ENCODE results near the gene ASB11. TPM values are rescaled to one million over a fixed set of nuclear protein-coding genes. Genes with fewer than 3 reads are reported as not detected.
"Not testable (repeated sequence)": the region's sequence is repeated elsewhere in the genome, so short reads cannot be mapped to it uniquely, and the experiment has no call there.

The ASB11 gene
- total RNA-seq, 6 donors from 2014 or later: 0.14 TPM; not detected in 5

GRCh38 chrX:15292861-15293260, 22.6 kb downstream of the ASB11 start:
- ATAC-seq (ENCODE audit: low FRiP score in 2 of 2) (no peak), DNase-seq (no peak)
- Histone ChIP-seq H3K36me3 (no peaks in the 10 kb centered on the region), H3K27ac (no peak overlapping the region), H3K9me3 (no peaks in the 10 kb centered on the region), H3K27me3 (no peaks in the 10 kb centered on the region), H3K4me3 (no peak overlapping the region), H3K4me1 (peaks cover 0 to under 1% (median under 1%) of the 10 kb centered on the region in 4 donors)
- 79% methylated on average over 3 of the region's 3 CpGs; no CpG with 5 or more reads in 1 of the 2 donors for WGBS, 2 donors
- TF ChIP-seq EP300 (IDR thresholded peaks at IDR 0.05) (no peak), POLR2AphosphoS5 (IDR thresholded peaks at IDR 0.05) (no peak), CTCF (IDR thresholded peaks at IDR 0.05) (no peak), POLR2A (IDR thresholded peaks at IDR 0.05) (no peak)

DNA sequence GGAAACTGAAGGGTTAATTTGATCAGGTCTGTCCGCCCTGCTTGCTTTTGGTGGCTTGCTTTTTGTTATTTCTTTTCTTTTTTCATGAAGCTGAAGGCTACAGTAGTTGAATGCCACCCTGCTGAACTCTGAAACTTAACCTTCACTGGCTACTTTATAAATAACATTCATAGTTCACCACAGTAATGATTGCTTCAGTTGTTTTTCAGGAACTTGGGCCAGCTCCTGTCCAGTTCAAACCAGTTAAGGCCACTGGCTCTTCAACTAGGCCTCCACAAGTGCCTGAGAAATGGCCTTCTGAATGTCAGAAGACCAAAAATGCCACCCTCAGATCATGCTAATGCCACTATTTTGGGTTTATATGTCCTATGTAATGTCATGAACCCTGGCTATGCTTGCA, 37.8 kb downstream of the ASB11 start:
- DNase-seq (no peak), ATAC-seq (ENCODE audit: low FRiP score in 2 of 2) (no peak)
- Histone ChIP-seq H3K4me3 (no peak overlapping the region), H3K27me3 (no peaks in the 10 kb centered on the region), H3K36me3 (no peaks in the 10 kb centered on the region), H3K9me3 (no peaks in the 10 kb centered on the region), H3K4me1 (no peaks in the 10 kb centered on the region), H3K27ac (no peak overlapping the region)
- no peak for TF ChIP-seq POLR2AphosphoS5 (IDR thresholded peaks at IDR 0.05)
- no peak for TF ChIP-seq CTCF (IDR thresholded peaks at IDR 0.05)
- no peak for TF ChIP-seq EP300 (IDR thresholded peaks at IDR 0.05)
- no peak for TF ChIP-seq POLR2A (IDR thresholded peaks at IDR 0.05)
- WGBS, 2 donors: 55 to 73% methylated on average over 1 of the region's 1 CpG

- Histone ChIP-seq H3K27ac (no peak overlapping the region), H3K27me3 (no peaks in the 10 kb centered on the region), H3K4me3 (no peak overlapping the region), H3K36me3 (no peaks in the 10 kb centered on the region), H3K9me3 (no peaks in the 10 kb centered on the region), H3K4me1 (peaks cover 0 to 5% (median 0%) of the 10 kb centered on the region in 4 donors)
- ATAC-seq (ENCODE audit: low FRiP score in 2 of 2) (no peak), DNase-seq (no peak)
- 63 to 79% methylated on average over 2 of the region's 2 CpGs for WGBS, 2 donors
- TF ChIP-seq CTCF (IDR thresholded peaks at IDR 0.05) (no peak), POLR2AphosphoS5 (IDR thresholded peaks at IDR 0.05) (no peak), POLR2A (IDR thresholded peaks at IDR 0.05) (no peak), EP300 (IDR thresholded peaks at IDR 0.05) (no peak)
Measured at GRCh38 chrX:15274946-15275345, 40.5 kb downstream of the ASB11 start.

DNA sequence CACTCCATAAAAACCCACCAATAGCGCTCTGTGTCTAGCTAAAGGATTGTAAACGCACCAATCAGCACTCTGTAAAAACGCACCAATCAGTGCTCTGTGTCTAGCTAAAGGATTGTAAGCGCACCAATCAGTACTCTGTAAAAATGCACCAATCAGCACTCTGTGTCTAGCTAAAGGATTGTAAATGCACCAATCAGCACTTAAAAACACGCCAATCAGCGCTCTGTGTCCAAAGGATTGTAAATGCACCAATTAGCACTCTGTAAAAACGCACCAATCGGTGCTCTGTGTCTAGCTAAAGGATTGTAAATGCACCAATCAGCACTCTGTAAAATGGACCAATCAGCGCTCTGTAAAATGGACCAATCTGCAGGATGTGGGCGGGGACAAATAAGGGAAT, 42.2 kb downstream of the ASB11 start:
- H3K36me3 ChIP-seq; H3K27me3 ChIP-seq; H3K4me3 ChIP-seq; ATAC-seq (ENCODE audit: low FRiP score in 2 of 2); DNase-seq; H3K27ac ChIP-seq; H3K4me1 ChIP-seq; H3K9me3 ChIP-seq: not testable (repeated sequence)
- 84 to 85% methylated on average over 5 to 10 of the region's 10 CpGs for WGBS, 2 donors

DNA sequence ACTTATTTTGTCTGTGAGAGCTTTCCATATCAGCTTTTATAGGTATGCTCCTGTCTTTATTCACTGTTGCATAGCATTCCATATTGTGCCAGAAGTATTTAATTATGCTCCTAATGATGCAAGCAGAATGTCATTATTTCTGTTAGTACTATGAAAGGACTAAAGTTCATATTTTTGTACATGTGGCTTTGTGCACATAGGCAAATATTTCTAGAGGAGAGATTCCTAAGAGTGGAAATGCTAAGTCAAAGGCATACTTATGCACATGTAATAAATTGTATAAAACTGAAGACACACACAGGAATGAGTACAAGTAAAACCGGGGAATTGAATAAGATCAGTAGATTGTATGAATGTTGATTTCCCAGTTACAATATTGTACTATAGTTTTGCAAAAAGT, 43.7 kb downstream of the ASB11 start:
- Histone ChIP-seq H3K27ac (no peak overlapping the region), H3K4me3 (no peak overlapping the region), H3K4me1 (peaks cover 0 to 7% (median 0%) of the 10 kb centered on the region in 4 donors), H3K27me3 (no peaks in the 10 kb centered on the region), H3K36me3 (no peaks in the 10 kb centered on the region), H3K9me3 (no peaks in the 10 kb centered on the region)
- ATAC-seq (ENCODE audit: low FRiP score in 2 of 2) (no peak), DNase-seq (no peak)
- TF ChIP-seq POLR2AphosphoS5 (IDR thresholded peaks at IDR 0.05) (no peak), EP300 (IDR thresholded peaks at IDR 0.05) (no peak), POLR2A (IDR thresholded peaks at IDR 0.05) (no peak)
- 72 to 95% methylated on average over 1 of the region's 1 CpG for whole genome bisulfite sequencing, 2 donors

Measured in upper lobe of left lung (tissue), 6 donors.